IPS DF 6.9 (cell line): ENCODE results near the gene GNAS-AS1.

Experiments
- DNase-seq: peaks from one replicate; pipeline ENCODE4 v3.0.0-alpha.2; 2013; ENCODE audit warnings: low read depth, low spot score
- H3K27ac ChIP-seq: one replicate; pipeline ENCODE4 v1.5.1; 2013; ENCODE audit warnings: low read length, control low read depth
- H3K27me3 ChIP-seq: 2 replicates; pipeline ENCODE4 v1.6.1; 2013; ENCODE audit warnings: mild to moderate bottlenecking, low read length; ENCODE audit not compliant: control insufficient read depth, insufficient read depth
- H3K36me3 ChIP-seq: 2 replicates; pipeline ENCODE4 v1.6.1; 2013; ENCODE audit warnings: low read length; ENCODE audit not compliant: control insufficient read depth, insufficient read depth
- H3K4me1 ChIP-seq: 2 replicates; pipeline ENCODE4 v1.6.1; 2013; ENCODE audit warnings: low read length; ENCODE audit not compliant: control insufficient read depth, insufficient read depth
- H3K4me3 ChIP-seq: 2 replicates; pipeline ENCODE4 v1.5.1; 2013; ENCODE audit warnings: mild to moderate bottlenecking, low read length
- H3K9me3 ChIP-seq: 2 replicates; pipeline ENCODE4 v1.6.1; 2013; ENCODE audit warnings: low read length, inconsistent platforms; ENCODE audit not compliant: control insufficient read depth, insufficient read depth
- WGBS: extraction: QIAGEN DNeasy Blood & Tissue Kit; methylation state at CpG from one replicate; pipeline ENCODE4 v1.1.7; 2013; ENCODE audit warnings: mixed read lengths, missing lambda C conversion rate; ENCODE audit not compliant: insufficient read length, insufficient coverage; 5-methylcytosine and 5-hydroxymethylcytosine counted together

Gene GNAS-AS1

DNA sequence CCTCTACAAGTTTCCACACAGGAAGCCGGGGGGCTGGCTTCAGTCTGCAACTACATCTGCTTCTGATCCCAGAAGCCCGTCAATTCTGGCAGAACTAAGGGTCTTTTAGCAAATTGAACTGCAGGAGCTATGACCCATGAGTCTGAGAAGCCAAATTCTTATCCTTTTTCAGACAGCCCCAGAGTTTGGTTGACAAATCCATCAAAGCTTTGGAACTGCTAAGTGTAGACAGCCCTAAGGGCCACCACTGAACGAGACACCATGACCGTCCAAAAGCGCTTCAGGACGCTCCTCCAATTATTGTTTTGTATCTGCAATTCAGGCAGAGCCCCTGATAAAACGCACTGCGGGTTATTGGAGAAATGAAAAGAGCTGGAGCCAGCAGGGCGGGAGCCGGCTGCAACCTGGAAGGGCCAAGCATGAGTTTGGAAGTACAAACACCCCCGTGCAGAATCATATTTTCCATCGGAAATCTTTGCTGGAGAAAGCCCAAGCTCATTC, 67.1 kb downstream of the GNAS-AS1 start:
- no peaks in the 10 kb centered on the region for H3K9me3 ChIP-seq
- no peaks in the 10 kb centered on the region for H3K27me3 ChIP-seq
- no peaks in the 10 kb centered on the region for H3K36me3 ChIP-seq
- WGBS: no CpG with 5 or more reads among the region's 12 CpGs
- H3K27ac ChIP-seq: no peak overlapping the region
- no peaks in the 10 kb centered on the region; the same call in 1 of the 2 replicates for H3K4me1 ChIP-seq
- no peak for DNase-seq
- no peak overlapping the region for H3K4me3 ChIP-seq

DNA sequence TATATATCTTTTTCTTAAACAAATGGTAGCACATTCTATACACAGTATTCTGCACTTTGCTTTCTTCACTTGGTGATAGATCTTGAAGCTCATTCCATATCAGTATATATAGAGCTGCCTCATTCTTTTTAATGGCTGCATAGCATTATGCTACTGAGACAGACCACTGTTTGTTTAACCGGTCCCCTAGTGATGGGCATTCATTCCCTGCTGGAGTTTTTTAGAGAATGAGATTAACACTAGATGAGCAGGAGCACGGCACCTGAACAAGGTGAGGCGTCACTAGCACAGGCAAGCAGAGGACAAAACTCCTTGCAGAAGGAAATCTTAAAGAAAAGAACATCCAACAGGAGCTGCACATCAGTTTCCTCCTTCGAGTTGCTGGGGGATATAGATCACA, 69.6 kb downstream of the GNAS-AS1 start:
- WGBS: no CpG with 5 or more reads among the region's 4 CpGs
- Histone ChIP-seq H3K4me3 (no peak overlapping the region), H3K27ac (no peak overlapping the region), H3K36me3 (no peaks in the 10 kb centered on the region), H3K4me1 (no peaks in the 10 kb centered on the region; the same call in 1 of the 2 replicates), H3K9me3 (no peaks in the 10 kb centered on the region), H3K27me3 (no peaks in the 10 kb centered on the region)
- no peak for DNase-seq

DNA sequence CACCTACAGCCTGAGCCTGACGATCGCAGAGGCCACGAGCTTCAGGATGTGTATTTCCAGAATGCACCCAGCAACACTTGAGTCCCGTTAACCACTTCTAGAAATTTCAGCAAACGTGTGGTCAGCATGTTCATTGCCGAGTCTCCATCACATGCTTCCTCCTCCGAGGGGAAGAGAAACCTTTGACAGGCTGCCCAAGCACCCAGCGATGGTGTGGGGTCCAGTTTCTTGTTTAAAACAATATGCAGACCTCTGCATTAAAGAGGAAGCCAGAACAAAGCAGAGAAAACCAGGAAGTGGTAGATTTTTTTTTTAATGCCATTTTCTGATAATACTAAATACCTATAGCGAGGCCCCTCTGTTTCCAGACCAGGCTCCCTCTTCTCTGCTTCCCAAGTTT, 71.9 kb downstream of the GNAS-AS1 start:
- Histone ChIP-seq H3K36me3 (no peaks in the 10 kb centered on the region), H3K9me3 (no peaks in the 10 kb centered on the region), H3K27me3 (no peaks in the 10 kb centered on the region), H3K4me3 (no peak overlapping the region), H3K4me1 (no peaks in the 10 kb centered on the region), H3K27ac (no peak overlapping the region)
- WGBS: no CpG with 5 or more reads among the region's 9 CpGs
- DNase-seq: no peak

DNA sequence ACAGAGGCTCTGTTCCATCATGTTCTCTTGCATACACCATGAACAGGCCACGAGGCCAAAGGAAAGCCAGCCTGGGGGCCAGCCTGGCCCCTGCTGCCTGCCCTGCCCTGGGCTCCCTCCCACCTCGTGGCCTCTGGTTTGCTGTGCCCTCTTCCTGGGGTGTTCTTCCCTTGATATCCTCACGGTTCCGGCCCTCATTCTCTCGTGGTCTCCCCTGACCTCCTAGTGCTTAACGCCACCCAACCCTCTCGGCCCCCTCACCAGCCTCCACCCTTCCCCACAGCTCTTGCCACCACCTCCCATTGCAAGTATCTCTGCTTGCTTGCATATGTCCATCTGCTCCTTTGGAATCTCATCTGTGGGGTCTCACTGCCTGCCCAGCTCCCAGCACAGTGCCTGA, 73.0 kb downstream of the GNAS-AS1 start:
- Histone ChIP-seq H3K27me3 (no peaks in the 10 kb centered on the region), H3K4me1 (no peaks in the 10 kb centered on the region), H3K4me3 (no peak overlapping the region), H3K36me3 (no peaks in the 10 kb centered on the region), H3K27ac (no peak overlapping the region), H3K9me3 (no peaks in the 10 kb centered on the region)
- WGBS: no CpG with 5 or more reads among the region's 7 CpGs
- DNase-seq: no peak

DNA sequence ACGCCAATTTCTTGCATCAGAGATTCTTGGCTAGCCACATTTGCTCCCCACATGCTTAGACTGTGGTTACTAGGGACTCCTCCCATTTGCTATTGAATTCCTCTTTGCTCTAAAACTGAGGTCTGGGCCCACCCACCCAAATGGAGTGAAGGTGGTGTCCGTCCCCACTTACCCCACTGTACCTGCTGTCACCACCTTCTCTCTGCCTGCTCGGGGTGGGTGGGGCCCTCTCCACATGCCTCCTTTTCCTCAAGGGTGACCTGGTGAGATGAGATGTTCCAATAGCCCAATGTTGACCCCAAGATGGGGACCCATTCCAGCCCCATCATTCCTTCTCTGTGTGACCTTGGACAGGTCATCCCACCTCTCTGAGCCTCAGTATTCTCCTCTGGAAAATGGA, 74.6 kb downstream of the GNAS-AS1 start:
- no peaks in the 10 kb centered on the region for H3K9me3 ChIP-seq
- H3K27ac ChIP-seq: no peak overlapping the region
- no peak for DNase-seq
- no peaks in the 10 kb centered on the region for H3K27me3 ChIP-seq
- no peaks in the 10 kb centered on the region for H3K4me1 ChIP-seq
- WGBS: no CpG with 5 or more reads among the region's 3 CpGs
- no peaks in the 10 kb centered on the region for H3K36me3 ChIP-seq
- no peak overlapping the region for H3K4me3 ChIP-seq

DNA sequence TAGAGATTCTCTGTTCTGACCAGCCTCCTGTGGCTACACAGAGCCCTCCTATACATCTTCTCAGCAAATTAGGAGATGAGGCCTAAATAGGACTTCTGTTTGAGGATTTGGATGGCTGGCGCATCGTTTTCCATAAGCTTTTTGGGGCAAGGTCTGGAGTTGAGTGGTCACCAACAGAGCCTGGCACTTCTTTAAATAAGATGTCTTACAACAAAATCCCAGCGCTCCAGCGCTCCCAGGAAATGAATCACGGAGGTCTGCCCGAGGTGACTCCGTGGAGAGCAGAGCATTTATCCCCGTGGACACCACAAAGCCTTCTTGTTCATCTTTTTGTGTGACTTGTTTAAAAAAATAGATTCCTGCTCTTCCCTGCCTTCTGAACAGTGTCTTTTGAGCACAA, 75.3 kb downstream of the GNAS-AS1 start:
- no CpG with 5 or more reads among the region's 8 CpGs for WGBS
- no peaks in the 10 kb centered on the region for H3K27me3 ChIP-seq
- H3K4me3 ChIP-seq: no peak overlapping the region
- no peaks in the 10 kb centered on the region for H3K9me3 ChIP-seq
- no peaks in the 10 kb centered on the region for H3K4me1 ChIP-seq
- no peak overlapping the region for H3K27ac ChIP-seq
- no peaks in the 10 kb centered on the region for H3K36me3 ChIP-seq
- no peak for DNase-seq

DNA sequence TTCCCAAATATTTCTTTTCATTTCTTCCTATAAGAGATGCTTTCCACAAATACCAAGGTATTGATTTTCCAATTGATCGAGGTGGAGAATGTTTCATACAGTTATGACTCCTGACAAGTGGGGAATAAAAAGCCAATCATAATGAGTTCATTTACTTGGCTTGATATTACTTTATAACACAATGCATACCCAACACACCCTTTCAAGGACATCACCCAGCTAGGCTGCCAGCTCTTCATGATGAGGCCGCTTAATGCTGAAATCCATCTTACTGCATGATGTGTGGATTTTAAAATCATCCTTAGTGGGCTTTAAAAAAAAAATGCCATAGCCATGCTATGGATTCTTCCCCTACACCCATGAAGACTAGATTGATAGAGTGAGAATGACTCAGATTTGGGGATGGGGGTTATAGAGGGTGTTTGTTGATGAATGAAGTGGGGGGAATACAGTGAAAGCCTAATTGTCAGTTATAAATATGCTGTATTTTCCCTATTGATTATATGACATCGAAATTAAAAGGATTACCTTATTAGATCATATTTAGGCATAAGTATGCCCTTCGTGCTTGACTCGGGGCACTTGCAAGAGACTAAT, 75.9 kb downstream of the GNAS-AS1 start:
- WGBS: no CpG with 5 or more reads among the region's 5 CpGs
- DNase-seq: no peak
- no peaks in the 10 kb centered on the region for H3K27me3 ChIP-seq
- no peaks in the 10 kb centered on the region for H3K36me3 ChIP-seq
- H3K4me1 ChIP-seq: no peaks in the 10 kb centered on the region
- no peaks in the 10 kb centered on the region for H3K9me3 ChIP-seq
- no peak overlapping the region for H3K27ac ChIP-seq
- H3K4me3 ChIP-seq: no peak overlapping the region

DNA sequence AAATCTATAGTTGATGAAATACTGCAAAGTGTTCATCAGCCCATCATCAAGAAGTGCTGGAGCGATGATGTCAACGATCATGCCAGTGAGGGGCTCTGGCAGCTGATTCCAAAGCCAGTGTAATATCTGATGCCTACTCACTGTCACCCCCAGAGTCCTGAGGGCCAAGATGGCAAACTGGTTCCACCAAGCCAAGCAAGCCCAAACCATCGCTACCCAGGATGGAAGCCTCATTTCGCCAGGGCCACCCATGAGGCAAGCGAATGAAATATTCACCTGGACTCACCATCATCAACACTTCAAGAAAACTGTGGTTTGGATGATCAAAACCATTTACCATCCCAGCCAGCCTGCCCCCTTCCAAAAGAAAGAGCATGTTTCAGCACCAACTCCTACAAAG, 76.5 kb downstream of the GNAS-AS1 start:
- Histone ChIP-seq H3K4me3 (no peak overlapping the region), H3K36me3 (no peaks in the 10 kb centered on the region), H3K4me1 (no peaks in the 10 kb centered on the region), H3K27ac (no peak overlapping the region), H3K9me3 (no peaks in the 10 kb centered on the region), H3K27me3 (no peaks in the 10 kb centered on the region)
- no peak for DNase-seq
- no CpG with 5 or more reads among the region's 5 CpGs for WGBS

DNA sequence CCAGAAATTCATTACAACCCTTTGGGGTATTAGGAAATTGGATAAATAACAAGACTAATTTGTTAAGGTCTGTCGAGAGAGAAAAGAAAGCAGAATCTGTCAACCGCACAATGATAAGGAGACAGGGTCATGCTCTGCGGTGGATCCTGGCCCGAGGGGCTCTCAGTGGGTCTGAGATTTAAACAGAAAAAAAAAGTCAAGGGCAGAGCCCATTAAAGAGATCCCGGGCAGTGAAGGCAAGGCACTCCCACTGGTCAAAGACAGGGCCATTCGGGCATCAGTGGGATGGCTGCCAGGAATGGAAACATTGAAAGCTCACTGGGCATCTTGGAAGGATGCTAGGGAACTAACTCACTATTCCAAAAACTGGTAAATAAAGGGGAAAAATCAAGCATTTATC, 77.9 kb downstream of the GNAS-AS1 start:
- WGBS: no CpG with 5 or more reads among the region's 6 CpGs
- Histone ChIP-seq H3K27me3 (no peaks in the 10 kb centered on the region), H3K9me3 (no peaks in the 10 kb centered on the region), H3K27ac (no peak overlapping the region), H3K36me3 (no peaks in the 10 kb centered on the region), H3K4me1 (no peaks in the 10 kb centered on the region), H3K4me3 (no peak overlapping the region)
- no peak for DNase-seq
